Activated CD8-positive, alpha-beta memory T cell treated with anti-CD3 and anti-CD28 coated beads, Interleukin-2, amount 50 U/mL, for 24 hours (primary cell): ENCODE results near the gene POLR3C.
A peak's percentile ranks its signal among the peaks of the same experiment; 100 is the strongest.
"Not testable (repeated sequence)": the region's sequence is repeated elsewhere in the genome, so short reads cannot be mapped to it uniquely, and the experiment has no call there.

Experiments used
- DNase-seq: peaks from one replicate; pipeline ENCODE4 v3.0.0-alpha.2; 2020; ENCODE audit errors: extremely low read depth

Gene POLR3C

GRCh38 chr1:145822779-145823331 is 1.1 kb upstream of the POLR3C start:
- DNase-seq, result not testable (repeated sequence)

GRCh38 chr1:145824499-145824842 is 471 bp downstream of the POLR3C start:
- no peak for DNase-seq

GRCh38 chr1:145826030-145826429 is 2.0 kb downstream of the POLR3C start:
- DNase-seq, result no peak

- DNase-seq, result no peak
Observed at GRCh38 chr1:145827966-145828365, 4.0 kb downstream of the POLR3C start.

GRCh38 chr1:145828367-145829026 is 4.5 kb downstream of the POLR3C start:
- no peak for DNase-seq

GRCh38 chr1:145830810-145831209 is 6.8 kb downstream of the POLR3C start:
- DNase-seq, result not testable (repeated sequence)

- DNase-seq, result no peak
Observed at GRCh38 chr1:145837656-145838055, 13.7 kb downstream of the POLR3C start.

GRCh38 chr1:145843031-145843430 is 19.0 kb downstream of the POLR3C start:
- DNase-seq, result no peak

- DNase-seq, result no peak
Observed at GRCh38 chr1:145845144-145845513, 21.1 kb downstream of the POLR3C start.

GRCh38 chr1:145845514-145846161 is 21.6 kb downstream of the POLR3C start, which contains the start of gene NUDT17:
NUDT17 (plus strand) TSS chr1:145845630; CDS start chr1:145845641, 11 bp downstream.
- peak; percentile 28 for DNase-seq

- no peak for DNase-seq
Observed at GRCh38 chr1:145846201-145846612, 22.2 kb downstream of the POLR3C start.

GRCh38 chr1:145847827-145848226 is 23.8 kb downstream of the POLR3C start:
- no peak for DNase-seq

GRCh38 chr1:145849356-145850160 is 25.6 kb downstream of the POLR3C start:
- no peak for DNase-seq

- DNase-seq, result no peak
Observed at GRCh38 chr1:145855426-145855948, 31.5 kb downstream of the POLR3C start.

- no peak for DNase-seq
Observed at GRCh38 chr1:145857170-145857569, 33.2 kb downstream of the POLR3C start.

GRCh38 chr1:145858238-145858900 is 34.4 kb downstream of the POLR3C start:
- peak; percentile 20 for DNase-seq

GRCh38 chr1:145858901-145859490 is 35.0 kb downstream of the POLR3C start, which contains the start of gene PIAS3:
PIAS3 (minus strand) TSS chr1:145859081; CDS start chr1:145858990, 91 bp downstream.
- DNase-seq, result peak; percentile 72

GRCh38 chr1:145859491-145860023 is 35.6 kb downstream of the POLR3C start:
- peak; percentile 55 for DNase-seq

GRCh38 chr1:145863282-145864018 is 39.5 kb downstream of the POLR3C start:
- DNase-seq, result no peak

- no peak for DNase-seq
Observed at GRCh38 chr1:145868232-145868631, 44.2 kb downstream of the POLR3C start.
